Left colon (tissue), 2 donors: ENCODE measurements around the gene GIMAP1. TPM values are rescaled to one million over a fixed set of nuclear protein-coding genes. Genes with fewer than 3 reads are reported as not detected.

ENCODE experiments used
- total RNA-seq, 2 donors: library from RNA; stranded (reverse); fragmentation: NEBNext Ultra II Directional; extraction: Animal tissue kit (Norgen Biotek cat#: 25700); gene quantifications; one replicate each; pipeline ENCODE4 v1.2.1, GENCODE V29; 2021
- donor health status: DM: no; HTN: no; CAD: no.
- donor health status: DM: yes; HTN: yes; CAD: no.

GIMAP1 gene
- total RNA-seq, 2 donors from 2014 or later = 1.1 to 2.4 TPM

Other genes starting within 250 kb of the GIMAP1 start
- 1 to 10 TPM; 4.5 to 8.7 TPM for gene GIMAP7, start 201.7 kb upstream of the GIMAP1 start, total RNA-seq
- gene GIMAP4, start 149.2 kb upstream of the GIMAP1 start, total RNA-seq = 10 to 100 TPM in 1 of 2 donors, 1 to 10 TPM in 1; 8.4 to 16.2 TPM
- 1 to 10 TPM; 6.4 to 8.5 TPM for gene GIMAP6, start 84.2 kb upstream of the GIMAP1 start, total RNA-seq
- 1 to 10 TPM; 6.8 TPM for gene GIMAP2, start 30.9 kb upstream of the GIMAP1 start, total RNA-seq
- gene GIMAP5, start 20.8 kb downstream of the GIMAP1 start, total RNA-seq = 1 to 10 TPM; 4.9 to 6.6 TPM
- gene TMEM176B, start 83.8 kb downstream of the GIMAP1 start, total RNA-seq = 100 to 1,000 TPM; 173 to 355 TPM
- 100 to 1,000 TPM; 118 to 275 TPM for gene TMEM176A, start 84.2 kb downstream of the GIMAP1 start, total RNA-seq
- 100 to 1,000 TPM; 566 to 682 TPM for gene AOC1, start 135.9 kb downstream of the GIMAP1 start, total RNA-seq